Testis (tissue), 2 donors: ENCODE measurements around the gene RPL18.

Experiments used
- CTCF ChIP-seq, 3 experiments: fragments of 450-650 bp in 2 of 3; fragments of 200-600 bp in 1 of 3; sonication (generic) in 1 of 3; IDR thresholded peaks; one replicate each; pipeline ENCODE4 v1.5.1; 2016 to 2019; ENCODE audit warnings: antibody characterized with exemption in 3 of 3, mild to moderate bottlenecking in 2 of 3, moderate library complexity in 1 of 3
- POLR2A ChIP-seq: fragments of 450-650 bp; IDR thresholded peaks from one replicate; pipeline ENCODE4 v1.6.1; 2017; ENCODE audit warnings: antibody characterized with exemption, mild to moderate bottlenecking, moderate library complexity

- no peak for TF ChIP-seq CTCF (IDR thresholded peaks at IDR 0.05)
- no peak for TF ChIP-seq POLR2A
Observed at GRCh38 chr19:48623556-48624066, 4.6 kb upstream of the RPL18 start.
